Mammary epithelial cell (primary cell): ENCODE measurements around the gene ADGRB3.

Experiments used
- EZH2 ChIP-seq: IDR thresholded peaks from 2 replicates; pipeline ENCODE4 v1.6.1; 2012; ENCODE audit warnings: low read length, inconsistent platforms, borderline replicate concordance
- TF ChIP-seq, protein P1 (sequence below), 2 donors: IDR thresholded peaks in 1 of 2; conservative IDR thresholded peaks in 1 of 2; 2 replicates each; pipeline ENCODE4 v1.5.1; 2011 to 2012; ENCODE audit warnings: inconsistent platforms in 2 of 2, low read length in 2 of 2, mild to moderate bottlenecking in 2 of 2, control low read depth in 1 of 2, low read depth in 1 of 2; ENCODE audit not compliant: insufficient read depth in 1 of 2; ENCODE audit errors: extremely low read depth in 1 of 2

DNA sequence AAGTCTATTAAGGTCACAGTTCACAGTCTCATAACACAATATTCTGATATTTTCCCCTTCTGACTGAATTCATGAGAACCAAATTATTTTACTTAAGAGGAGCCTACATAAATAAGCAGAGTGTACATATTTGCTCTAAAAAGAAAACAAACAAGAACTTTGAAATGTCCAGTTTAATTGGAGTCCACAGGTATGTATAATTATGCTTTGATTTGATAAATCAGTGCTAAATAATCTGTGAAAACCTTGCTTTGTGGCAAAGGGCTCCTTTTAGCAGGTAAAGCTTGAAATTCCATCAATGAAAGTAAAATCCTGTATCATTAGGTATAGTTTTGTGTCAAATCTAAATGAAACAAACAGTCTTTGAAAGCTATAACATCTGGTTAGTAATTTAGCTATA is 69.4 kb downstream of the ADGRB3 start:
- TF ChIP-seq, protein P1, sequence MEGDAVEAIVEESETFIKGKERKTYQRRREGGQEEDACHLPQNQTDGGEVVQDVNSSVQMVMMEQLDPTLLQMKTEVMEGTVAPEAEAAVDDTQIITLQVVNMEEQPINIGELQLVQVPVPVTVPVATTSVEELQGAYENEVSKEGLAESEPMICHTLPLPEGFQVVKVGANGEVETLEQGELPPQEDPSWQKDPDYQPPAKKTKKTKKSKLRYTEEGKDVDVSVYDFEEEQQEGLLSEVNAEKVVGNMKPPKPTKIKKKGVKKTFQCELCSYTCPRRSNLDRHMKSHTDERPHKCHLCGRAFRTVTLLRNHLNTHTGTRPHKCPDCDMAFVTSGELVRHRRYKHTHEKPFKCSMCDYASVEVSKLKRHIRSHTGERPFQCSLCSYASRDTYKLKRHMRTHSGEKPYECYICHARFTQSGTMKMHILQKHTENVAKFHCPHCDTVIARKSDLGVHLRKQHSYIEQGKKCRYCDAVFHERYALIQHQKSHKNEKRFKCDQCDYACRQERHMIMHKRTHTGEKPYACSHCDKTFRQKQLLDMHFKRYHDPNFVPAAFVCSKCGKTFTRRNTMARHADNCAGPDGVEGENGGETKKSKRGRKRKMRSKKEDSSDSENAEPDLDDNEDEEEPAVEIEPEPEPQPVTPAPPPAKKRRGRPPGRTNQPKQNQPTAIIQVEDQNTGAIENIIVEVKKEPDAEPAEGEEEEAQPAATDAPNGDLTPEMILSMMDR (conservative IDR thresholded peaks at IDR 0.05 in 1 of 2, IDR thresholded peaks at IDR 0.05 in 1 of 2; ENCODE audit: extremely low read depth in 1 of 2, insufficient read depth in 1 of 2, low read depth in 1 of 2, low read length in 2 of 2) = no peak
- TF ChIP-seq EZH2 = no peak
